ENCODE results near the gene FAM72C. TPM values are rescaled to one million over a fixed set of nuclear protein-coding genes. Genes with fewer than 3 reads are reported as not detected.
"Not testable (repeated sequence)": the region's sequence is repeated elsewhere in the genome, so short reads cannot be mapped to it uniquely, and the experiment has no call there.

FAM72C gene
- not detected for total RNA-seq
- long read RNA-seq = 0 reads

DNA sequence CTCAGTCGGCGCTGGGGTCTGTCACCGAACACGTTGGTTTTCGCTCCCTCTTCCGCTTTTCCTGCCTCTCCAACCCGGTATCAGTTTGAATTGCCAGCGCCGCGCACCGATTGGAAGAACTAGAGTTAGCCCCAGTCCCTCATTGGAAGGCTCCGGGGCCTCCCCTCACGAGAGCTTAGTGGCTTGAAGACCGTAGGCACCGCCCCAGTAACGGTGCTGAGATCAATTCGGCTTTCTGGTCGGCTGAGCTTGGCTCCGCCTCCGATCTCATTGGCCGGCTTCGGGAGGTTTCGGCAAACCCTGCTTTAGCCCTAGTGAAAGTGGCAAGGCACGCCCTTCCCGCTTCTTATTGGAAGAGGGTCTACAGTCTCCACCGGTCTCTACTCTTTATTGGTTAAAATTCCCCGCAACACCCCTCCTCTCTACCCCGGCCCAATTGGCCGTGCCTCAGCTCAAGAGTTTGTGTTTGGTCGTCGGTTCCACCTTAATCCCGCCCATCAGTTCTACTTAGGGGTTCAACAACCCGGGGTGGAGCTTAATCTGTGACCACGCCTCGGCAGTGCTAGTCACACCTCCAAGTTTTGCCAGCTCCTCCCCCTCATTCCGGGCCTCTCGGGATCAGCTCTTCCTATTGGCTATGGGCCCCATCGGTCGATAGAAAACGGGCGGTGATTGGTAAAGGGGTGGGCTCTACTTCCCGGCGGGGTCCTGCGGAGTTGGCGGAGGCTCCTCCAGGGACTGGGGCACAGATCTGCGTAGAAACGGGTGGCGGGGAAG, at the start of gene FAM72C:
Gene FAM72C (minus strand): TSS at position 63 of the 777 bp plus-strand sequence. CDS start 845 bp downstream, outside the sequence.
- intact Hi-C loops (cut with micrococcal nuclease); DNase-seq: not testable (repeated sequence)
- peak; percentile 89 for ATAC-seq

- ATAC-seq; DNase-seq; intact Hi-C loops (cut with micrococcal nuclease): not testable (repeated sequence)
Measured at GRCh38 chr1:144020001-144020738, 48.4 kb upstream of the FAM72C start.

GRCh38 chr1:144019101-144019500, 47.3 kb upstream of the FAM72C start:
- ATAC-seq; DNase-seq; intact Hi-C loops (cut with micrococcal nuclease): not testable (repeated sequence)

- ATAC-seq = peak; percentile 73
- DNase-seq; intact Hi-C loops (cut with micrococcal nuclease): not testable (repeated sequence)
Measured at GRCh38 chr1:144015180-144015966, 43.6 kb upstream of the FAM72C start.

DNA sequence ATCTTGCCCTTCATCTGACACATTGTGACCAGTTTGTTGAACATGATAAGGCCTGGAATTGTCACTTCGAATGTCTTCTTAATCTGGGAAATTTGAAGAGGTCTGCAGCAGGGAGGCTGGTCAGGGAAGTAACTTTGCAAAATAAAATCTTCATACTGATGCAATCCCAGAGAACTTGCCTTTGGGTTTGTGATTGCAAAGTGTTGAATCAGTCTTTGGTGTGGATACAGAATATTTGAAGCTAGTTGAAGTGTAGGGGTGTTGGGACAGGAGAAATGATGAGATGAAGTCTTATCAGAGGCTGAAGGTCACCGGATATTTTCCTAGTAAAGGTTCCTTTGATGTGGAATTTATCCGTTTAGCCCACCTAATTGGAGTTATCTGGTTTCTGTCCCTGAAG, 42.7 kb upstream of the FAM72C start:
- ATAC-seq; DNase-seq; intact Hi-C loops (cut with micrococcal nuclease): not testable (repeated sequence)

DNA sequence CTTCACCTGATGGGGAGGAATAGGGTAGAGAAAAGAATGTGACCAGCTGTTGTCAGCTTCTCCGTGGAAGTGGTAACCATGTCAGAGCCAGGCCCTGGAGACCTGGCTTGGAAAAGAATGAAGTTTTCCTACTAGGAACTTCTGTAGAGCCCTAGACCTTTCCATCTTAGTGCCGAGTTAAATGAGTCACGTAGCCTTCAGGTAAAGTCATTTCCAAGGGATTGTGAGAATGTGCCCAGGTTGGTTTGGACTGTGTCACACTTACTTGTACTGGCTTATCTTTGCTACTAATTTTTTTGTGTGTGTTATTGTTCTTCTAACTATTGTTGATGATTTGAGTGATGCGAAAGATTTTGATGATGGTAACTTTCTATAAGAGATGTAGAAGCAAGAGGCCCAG, 42.3 kb upstream of the FAM72C start:
- intact Hi-C loops (cut with micrococcal nuclease); ATAC-seq; DNase-seq: not testable (repeated sequence)

DNA sequence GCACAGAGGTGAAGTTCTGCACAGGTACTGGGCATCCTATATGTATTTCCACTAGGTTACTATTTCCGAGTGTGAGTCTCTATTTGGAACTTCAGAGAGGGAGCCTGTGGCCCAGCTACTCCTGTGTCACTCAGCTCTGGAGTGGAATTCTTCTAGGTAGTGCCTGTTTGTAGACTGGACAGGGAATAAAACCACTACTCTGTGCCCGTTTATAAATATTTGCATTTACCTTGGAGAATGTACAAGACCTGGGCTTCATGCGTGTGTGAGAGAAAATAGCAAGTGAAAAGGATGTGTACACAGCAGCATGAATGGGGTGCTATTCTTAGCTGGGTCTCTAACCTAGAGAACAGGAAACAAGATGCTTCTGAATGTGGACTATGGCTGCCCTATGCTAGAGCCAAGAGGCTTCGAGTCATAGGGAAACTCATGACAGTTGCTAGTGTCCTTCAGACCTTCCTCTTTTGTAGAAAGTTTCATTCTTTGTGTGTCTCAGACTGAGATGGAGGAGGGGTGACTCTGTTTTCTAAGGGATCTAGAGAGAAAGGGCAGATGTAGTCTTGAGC, 40.5 kb upstream of the FAM72C start:
- intact Hi-C loops (cut with micrococcal nuclease); DNase-seq: not testable (repeated sequence)
- peak; percentile 77 for ATAC-seq

GRCh38 chr1:144009410-144009809, 37.6 kb upstream of the FAM72C start:
- peak; percentile 36 for ATAC-seq
- intact Hi-C loops (cut with micrococcal nuclease); DNase-seq: not testable (repeated sequence)

DNA sequence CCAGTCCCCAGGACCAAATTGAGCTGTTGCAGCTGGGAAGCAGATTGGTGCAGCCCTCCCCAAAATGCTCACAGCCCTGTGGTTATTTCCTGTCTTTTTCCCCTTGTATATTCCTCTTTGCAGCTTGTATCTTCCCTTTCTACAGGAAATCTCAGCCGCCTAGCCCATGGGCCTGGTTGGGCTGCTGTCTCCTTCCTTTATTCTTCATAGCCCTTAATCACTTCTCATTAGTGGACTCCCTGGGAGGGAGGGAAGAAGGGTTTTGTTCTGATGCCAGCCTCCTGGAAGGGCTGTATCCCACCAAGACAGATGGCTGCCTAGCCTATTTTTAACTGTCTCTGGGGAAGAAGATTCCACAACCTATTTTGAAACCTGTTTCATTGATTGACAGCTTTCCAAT, 32.5 kb upstream of the FAM72C start:
- ATAC-seq; DNase-seq; intact Hi-C loops (cut with micrococcal nuclease): not testable (repeated sequence)

- ATAC-seq; DNase-seq; intact Hi-C loops (cut with micrococcal nuclease): not testable (repeated sequence)
Measured at GRCh38 chr1:144003306-144004029, 31.7 kb upstream of the FAM72C start.

DNA sequence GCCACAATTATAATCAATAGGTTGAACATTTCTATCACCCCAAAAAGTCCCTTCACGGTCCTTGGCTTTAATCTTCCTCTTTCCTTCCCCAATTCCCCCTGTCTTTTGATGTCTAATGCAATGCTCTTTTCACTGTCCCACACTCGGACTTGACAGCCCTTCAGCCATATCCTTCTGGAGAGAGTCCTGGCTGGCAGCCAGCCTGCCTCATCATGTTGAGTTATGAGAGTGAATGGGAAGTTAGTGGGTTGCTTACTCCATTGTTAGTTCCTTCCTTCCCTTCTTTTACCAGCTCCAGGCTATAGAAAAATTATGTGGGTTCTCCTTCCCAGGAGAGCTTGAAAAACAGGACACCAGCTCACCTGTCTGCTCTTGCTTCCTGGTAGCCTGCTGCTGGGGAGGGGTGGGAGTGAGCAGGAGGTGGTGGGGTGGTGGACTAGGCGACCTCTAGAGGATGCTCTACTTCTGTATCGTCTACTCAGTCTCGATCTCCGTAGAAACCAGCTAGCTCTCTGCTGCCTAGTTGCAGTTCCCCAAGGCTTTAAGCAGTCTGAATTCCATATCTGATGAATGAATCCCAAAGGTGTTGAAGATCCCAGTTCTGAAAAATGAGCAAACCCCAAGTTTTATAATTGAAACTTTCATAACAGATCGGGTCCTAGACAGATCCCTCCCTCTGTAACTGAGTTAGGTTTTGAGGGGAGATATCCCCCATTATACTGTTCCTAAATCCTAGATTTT, 30.5 kb upstream of the FAM72C start:
- intact Hi-C loops (cut with micrococcal nuclease); DNase-seq: not testable (repeated sequence)
- peak; percentile 89 for ATAC-seq

- ATAC-seq; DNase-seq; intact Hi-C loops (cut with micrococcal nuclease): not testable (repeated sequence)
Measured at GRCh38 chr1:144001077-144001476, 29.3 kb upstream of the FAM72C start.

- DNase-seq; ATAC-seq; intact Hi-C loops (cut with micrococcal nuclease): not testable (repeated sequence)
Measured at GRCh38 chr1:143996020-143996419, 24.2 kb upstream of the FAM72C start.

GRCh38 chr1:143993301-143993907, 21.6 kb upstream of the FAM72C start:
- intact Hi-C loops (cut with micrococcal nuclease); DNase-seq; ATAC-seq: not testable (repeated sequence)

DNA sequence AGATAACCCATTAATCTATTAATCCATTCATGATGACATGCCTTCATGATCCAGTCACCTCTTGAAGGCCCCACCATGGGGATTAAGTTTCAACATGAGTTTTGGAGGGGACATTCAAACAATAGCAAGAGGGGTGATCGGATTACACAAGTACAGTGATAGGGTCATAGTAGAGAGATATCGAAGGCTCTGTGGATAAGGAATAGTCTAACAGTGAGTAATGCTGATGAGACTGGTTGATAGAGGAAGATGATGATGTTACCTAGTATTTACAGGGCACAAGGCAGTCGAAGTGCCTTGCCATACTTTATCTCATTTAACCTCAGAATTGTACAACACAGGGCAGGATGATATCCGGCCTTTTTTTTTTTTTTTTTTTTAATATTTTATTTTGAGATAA, 18.9 kb upstream of the FAM72C start:
- ATAC-seq; DNase-seq; intact Hi-C loops (cut with micrococcal nuclease): not testable (repeated sequence)

DNA sequence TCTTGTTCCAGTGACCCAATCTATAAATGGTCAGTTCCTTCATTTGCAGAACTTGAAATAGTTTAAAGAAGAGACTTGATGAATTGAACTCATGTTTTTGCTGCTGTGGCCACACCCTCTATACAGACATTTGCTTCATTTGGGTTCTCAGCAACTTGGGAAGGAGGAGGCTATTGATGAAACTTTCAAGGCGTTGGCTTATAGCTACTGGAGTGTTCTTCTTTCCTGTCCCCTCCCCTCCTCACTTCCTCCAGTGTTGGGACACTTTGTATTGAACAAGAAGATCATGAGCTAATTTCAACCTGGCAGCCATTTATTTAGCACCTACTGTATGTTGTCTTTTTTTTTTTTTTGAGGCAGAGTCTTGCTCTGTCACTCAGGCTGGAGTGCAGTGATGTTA, 17.9 kb upstream of the FAM72C start:
- peak; percentile 82 for ATAC-seq
- intact Hi-C loops (cut with micrococcal nuclease); DNase-seq: not testable (repeated sequence)

GRCh38 chr1:143989427-143989712, 17.6 kb upstream of the FAM72C start:
- DNase-seq; intact Hi-C loops (cut with micrococcal nuclease); ATAC-seq: not testable (repeated sequence)
